ENCODE data around the gene ECD. TPM values are rescaled to one million over a fixed set of nuclear protein-coding genes. Genes with fewer than 3 reads are reported as not detected.

The ECD gene
- total and polyA plus RNA-seq, 10 of the 15 experiments (the other 5 are each of a cell fraction or from before 2014, with no cell fraction given), result 27.3 to 61.6 (median 44.0) TPM

DNA sequence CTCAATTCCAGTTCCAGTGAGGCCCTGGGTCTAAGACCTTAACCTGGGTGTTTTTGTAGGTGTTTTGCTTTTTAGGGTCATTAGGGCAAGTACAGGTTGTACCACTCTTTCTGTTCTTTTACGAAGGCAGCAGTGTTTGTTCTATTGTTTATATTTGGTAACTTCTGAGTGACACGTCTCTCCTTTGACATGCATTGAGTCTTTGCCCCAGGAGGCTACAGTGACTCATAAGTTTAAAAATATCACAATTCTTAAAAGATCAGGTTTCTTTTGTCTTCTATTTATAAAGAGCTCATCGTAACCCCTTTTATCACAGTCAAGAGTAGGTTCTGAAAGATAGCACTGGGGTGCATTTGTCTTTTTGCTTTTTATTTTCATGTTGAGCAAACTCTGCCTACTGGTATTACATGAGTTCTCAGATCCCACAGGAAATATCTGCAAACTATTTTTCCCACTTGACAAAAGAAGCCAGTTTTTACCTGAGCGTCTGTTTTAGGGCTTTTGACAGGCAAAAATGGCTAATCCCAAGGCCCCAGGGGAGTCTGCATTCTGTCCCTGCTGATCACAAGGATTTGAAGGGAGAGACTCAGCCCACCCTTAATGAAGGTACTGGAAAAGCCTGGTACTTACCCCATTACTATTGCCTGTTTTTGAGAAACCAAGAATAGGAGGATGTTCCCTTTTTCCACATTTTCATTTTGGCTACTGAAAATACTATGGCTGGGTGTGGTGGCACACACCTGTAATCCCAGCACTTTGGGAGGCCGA is 49.6 kb downstream of the ECD start (continued):
- TF ChIP-seq MTA3 (IDR thresholded peaks at IDR 0.05; ENCODE audit: borderline replicate concordance, low read length), result no peak
- peak; percentile 72 for TF ChIP-seq NBN (IDR thresholded peaks at IDR 0.05)
- peak; percentile 75; the same call in 1 of the 2 replicates for TF ChIP-seq ASH2L (IDR thresholded peaks at IDR 0.05; ENCODE audit: borderline replicate concordance, low read depth)
- TF ChIP-seq, protein P1, sequence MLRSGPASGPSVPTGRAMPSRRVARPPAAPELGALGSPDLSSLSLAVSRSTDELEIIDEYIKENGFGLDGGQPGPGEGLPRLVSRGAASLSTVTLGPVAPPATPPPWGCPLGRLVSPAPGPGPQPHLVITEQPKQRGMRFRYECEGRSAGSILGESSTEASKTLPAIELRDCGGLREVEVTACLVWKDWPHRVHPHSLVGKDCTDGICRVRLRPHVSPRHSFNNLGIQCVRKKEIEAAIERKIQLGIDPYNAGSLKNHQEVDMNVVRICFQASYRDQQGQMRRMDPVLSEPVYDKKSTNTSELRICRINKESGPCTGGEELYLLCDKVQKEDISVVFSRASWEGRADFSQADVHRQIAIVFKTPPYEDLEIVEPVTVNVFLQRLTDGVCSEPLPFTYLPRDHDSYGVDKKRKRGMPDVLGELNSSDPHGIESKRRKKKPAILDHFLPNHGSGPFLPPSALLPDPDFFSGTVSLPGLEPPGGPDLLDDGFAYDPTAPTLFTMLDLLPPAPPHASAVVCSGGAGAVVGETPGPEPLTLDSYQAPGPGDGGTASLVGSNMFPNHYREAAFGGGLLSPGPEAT (IDR thresholded peaks at IDR 0.05; ENCODE audit: low read depth), result peak; percentile 66; the same call in 1 of the 2 replicates
- peak; percentile 64 for TF ChIP-seq FOXM1 (IDR thresholded peaks at IDR 0.05; ENCODE audit: low read depth, low read length)
- TF ChIP-seq YY1 (IDR thresholded peaks at IDR 0.05; ENCODE audit: low read depth, low read length), result no peak
- peak; percentile 45; the same call in 1 of the 2 replicates for TF ChIP-seq CREB1 (IDR thresholded peaks at IDR 0.05; ENCODE audit: low read depth)
- TF ChIP-seq JUNB (IDR thresholded peaks at IDR 0.05), result peak; percentile 72
- TF ChIP-seq CHD2 (IDR thresholded peaks at IDR 0.05; ENCODE audit: borderline replicate concordance, low read depth, low read length), result 0 out of 2 replicates have a peak, but pooled peaks have one; percentile 41
- TF ChIP-seq ATF7 (IDR thresholded peaks at IDR 0.05; ENCODE audit: low read depth), result peak; percentile 93
- TF ChIP-seq, protein P2, sequence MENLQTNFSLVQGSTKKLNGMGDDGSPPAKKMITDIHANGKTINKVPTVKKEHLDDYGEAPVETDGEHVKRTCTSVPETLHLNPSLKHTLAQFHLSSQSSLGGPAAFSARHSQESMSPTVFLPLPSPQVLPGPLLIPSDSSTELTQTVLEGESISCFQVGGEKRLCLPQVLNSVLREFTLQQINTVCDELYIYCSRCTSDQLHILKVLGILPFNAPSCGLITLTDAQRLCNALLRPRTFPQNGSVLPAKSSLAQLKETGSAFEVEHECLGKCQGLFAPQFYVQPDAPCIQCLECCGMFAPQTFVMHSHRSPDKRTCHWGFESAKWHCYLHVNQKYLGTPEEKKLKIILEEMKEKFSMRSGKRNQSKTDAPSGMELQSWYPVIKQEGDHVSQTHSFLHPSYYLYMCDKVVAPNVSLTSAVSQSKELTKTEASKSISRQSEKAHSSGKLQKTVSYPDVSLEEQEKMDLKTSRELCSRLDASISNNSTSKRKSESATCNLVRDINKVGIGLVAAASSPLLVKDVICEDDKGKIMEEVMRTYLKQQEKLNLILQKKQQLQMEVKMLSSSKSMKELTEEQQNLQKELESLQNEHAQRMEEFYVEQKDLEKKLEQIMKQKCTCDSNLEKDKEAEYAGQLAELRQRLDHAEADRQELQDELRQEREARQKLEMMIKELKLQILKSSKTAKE (IDR thresholded peaks at IDR 0.05; ENCODE audit: low read depth, poor library complexity, severe bottlenecking), result peak; percentile 84
- no peak for TF ChIP-seq KDM1A (IDR thresholded peaks at IDR 0.05; ENCODE audit: borderline replicate concordance)
- TF ChIP-seq SIX5 (IDR thresholded peaks at IDR 0.05; ENCODE audit: low read depth, low read length, severe bottlenecking), result peak; percentile 8
- TF ChIP-seq MEF2B (IDR thresholded peaks at IDR 0.05; ENCODE audit: partially characterized antibody, poor library complexity, severe bottlenecking), result peak; percentile 96
- no peak for TF ChIP-seq RUNX3 (IDR thresholded peaks at IDR 0.05; ENCODE audit: low read length)
- peak; percentile 37; the same call in 1 of the 2 replicates for TF ChIP-seq MXI1 (IDR thresholded peaks at IDR 0.05; ENCODE audit: low read depth, low read length)
- TF ChIP-seq, protein P3, sequence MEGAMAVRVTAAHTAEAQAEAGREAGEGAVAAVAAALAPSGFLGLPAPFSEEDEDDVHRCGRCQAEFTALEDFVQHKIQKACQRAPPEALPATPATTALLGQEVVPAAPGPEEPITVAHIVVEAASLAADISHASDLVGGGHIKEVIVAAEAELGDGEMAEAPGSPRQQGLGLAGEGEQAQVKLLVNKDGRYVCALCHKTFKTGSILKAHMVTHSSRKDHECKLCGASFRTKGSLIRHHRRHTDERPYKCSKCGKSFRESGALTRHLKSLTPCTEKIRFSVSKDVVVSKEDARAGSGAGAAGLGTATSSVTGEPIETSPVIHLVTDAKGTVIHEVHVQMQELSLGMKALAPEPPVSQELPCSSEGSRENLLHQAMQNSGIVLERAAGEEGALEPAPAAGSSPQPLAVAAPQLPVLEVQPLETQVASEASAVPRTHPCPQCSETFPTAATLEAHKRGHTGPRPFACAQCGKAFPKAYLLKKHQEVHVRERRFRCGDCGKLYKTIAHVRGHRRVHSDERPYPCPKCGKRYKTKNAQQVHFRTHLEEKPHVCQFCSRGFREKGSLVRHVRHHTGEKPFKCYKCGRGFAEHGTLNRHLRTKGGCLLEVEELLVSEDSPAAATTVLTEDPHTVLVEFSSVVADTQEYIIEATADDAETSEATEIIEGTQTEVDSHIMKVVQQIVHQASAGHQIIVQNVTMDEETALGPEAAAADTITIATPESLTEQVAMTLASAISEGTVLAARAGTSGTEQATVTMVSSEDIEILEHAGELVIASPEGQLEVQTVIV (IDR thresholded peaks at IDR 0.05; ENCODE audit: borderline replicate concordance, partially characterized antibody), result no peak
- TF ChIP-seq ESRRA (IDR thresholded peaks at IDR 0.05; ENCODE audit: low read length), result no peak
- TF ChIP-seq JUND (IDR thresholded peaks at IDR 0.05; ENCODE audit: low read depth, low read length), result peak; percentile 84
- no peak for TF ChIP-seq RELA (IDR thresholded peaks at IDR 0.05; ENCODE audit: borderline replicate concordance, partially characterized antibody)
- peak; percentile 49 for TF ChIP-seq SMAD1 (IDR thresholded peaks at IDR 0.05; ENCODE audit: low read depth, partially characterized antibody)
- 0 out of 2 replicates have a peak, but pooled peaks have one; percentile 11 for TF ChIP-seq RAD51 (IDR thresholded peaks at IDR 0.05)
- TF ChIP-seq IKZF1 (conservative IDR thresholded peaks at IDR 0.05), result peak; percentile 62
- TF ChIP-seq TARDBP (IDR thresholded peaks at IDR 0.05; ENCODE audit: borderline replicate concordance), result no peak
